Activated CD4-positive, CD25-positive, alpha-beta regulatory T cell treated with anti-CD3 and anti-CD28 coated beads, Interleukin-2, amount 50 U/mL, for 16 hours (primary cell): ENCODE data around the gene ACE.

Source experiments
- DNase-seq: peaks from one replicate; pipeline ENCODE4 v3.0.0-alpha.2; 2020; ENCODE audit warnings: low read depth, low spot score

Gene ACE

GRCh38 chr17:63537991-63538692 lies 61.3 kb downstream of the ACE start:
- no peak for DNase-seq

- DNase-seq = no peak
Observed at GRCh38 chr17:63538693-63539595, 62.1 kb downstream of the ACE start.

- no peak for DNase-seq
Observed at GRCh38 chr17:63540590-63540989, 63.7 kb downstream of the ACE start.

- no peak for DNase-seq
Observed at GRCh38 chr17:63542218-63542545, 65.3 kb downstream of the ACE start.

GRCh38 chr17:63542942-63543821 lies 66.3 kb downstream of the ACE start:
- no peak for DNase-seq

- DNase-seq = no peak
Observed at GRCh38 chr17:63543822-63544420, 67.1 kb downstream of the ACE start.

- DNase-seq = no peak
Observed at GRCh38 chr17:63544467-63545301, 67.8 kb downstream of the ACE start.

GRCh38 chr17:63546308-63547082 lies 69.6 kb downstream of the ACE start:
- DNase-seq = no peak

- DNase-seq = no peak
Observed at GRCh38 chr17:63547083-63547523, 70.2 kb downstream of the ACE start.
